Central memory CD4-positive, alpha-beta T cell (primary cell): Measurements from ENCODE around the gene ASB7.
"Not testable (repeated sequence)": the region's sequence is repeated elsewhere in the genome, so short reads cannot be mapped to it uniquely, and the experiment has no call there.

Experiments used
- DNase-seq: peaks from one replicate; pipeline ENCODE4 v3.0.0; 2022
- total RNA-seq, 3 experiments: gene quantifications; one replicate each; lab custom pipeline; 2026; lab: John Stamatoyannopoulos, UW

The ASB7 gene, protein sequence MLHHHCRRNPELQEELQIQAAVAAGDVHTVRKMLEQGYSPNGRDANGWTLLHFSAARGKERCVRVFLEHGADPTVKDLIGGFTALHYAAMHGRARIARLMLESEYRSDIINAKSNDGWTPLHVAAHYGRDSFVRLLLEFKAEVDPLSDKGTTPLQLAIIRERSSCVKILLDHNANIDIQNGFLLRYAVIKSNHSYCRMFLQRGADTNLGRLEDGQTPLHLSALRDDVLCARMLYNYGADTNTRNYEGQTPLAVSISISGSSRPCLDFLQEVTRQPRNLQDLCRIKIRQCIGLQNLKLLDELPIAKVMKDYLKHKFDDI
- 26.0 to 60.9 (median 38.2) reads per million in 3 experiments for total RNA-seq

DNA sequence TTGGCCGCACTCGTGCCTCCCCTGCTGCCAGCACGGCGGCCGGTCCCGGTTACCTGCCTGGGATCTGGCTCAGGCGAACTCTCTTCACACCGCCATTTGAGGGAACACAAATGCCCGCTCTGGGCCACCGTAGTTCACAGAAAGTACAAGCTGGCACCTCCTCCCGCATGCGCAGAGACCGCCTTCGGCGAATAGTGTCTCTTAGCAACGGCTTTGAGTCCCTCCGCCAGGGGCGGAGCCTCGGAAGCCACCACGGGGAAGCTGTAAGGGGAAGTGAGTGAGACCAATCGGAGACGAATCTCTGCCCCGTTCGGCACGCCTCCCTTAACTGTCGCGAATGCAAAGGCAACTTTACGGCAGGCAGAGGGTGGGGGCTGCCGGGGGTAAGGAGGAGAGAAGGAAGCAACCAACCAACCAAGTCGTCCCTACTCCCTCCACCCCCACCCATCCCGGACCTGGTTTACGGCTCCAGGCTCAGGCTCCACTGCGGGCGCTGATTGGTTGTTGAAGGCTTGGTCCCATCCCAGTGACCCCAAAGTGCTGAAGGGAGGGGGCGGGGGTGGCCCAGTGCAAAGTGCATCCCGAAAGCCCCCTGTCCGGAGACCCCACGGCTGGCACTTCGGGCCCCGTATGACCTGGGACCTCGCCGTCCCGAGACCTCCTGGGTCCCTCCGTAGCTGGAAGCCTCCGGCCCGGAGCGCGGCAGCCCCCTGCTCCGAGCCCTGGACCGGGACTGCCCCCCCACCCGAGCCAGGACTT lies at the start of gene ASB7, which contains the start of gene LINS1:
Gene ASB7 (plus strand): TSS at position 526 of the 759 bp plus-strand sequence. CDS start 9,628 bp downstream, outside the sequence.
Gene LINS1 (minus strand): TSS at position 121 of the 759 bp plus-strand sequence. CDS start 21,342 bp downstream, outside the sequence.
- DNase-seq, result peak; percentile 100

DNA sequence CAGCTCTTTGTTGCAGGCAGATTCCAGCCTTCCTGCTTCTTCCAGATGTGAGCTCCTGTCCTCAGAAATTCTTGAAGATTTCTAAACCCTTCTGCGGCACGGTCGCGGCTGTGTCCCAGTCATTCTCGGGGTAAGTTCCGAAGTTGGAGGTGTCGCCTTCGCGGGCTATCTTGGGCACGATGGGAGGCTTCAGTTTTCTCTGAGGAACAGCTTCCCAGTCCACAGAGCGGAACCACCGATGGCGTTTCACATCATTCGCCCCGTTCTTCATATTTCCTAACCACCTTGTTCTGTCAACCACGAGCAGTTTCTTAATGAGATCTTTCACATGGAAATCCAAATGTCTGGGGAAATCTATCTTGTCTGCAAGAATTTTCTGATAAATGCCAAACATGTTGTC lies 48.9 kb upstream of the ASB7 start:
- DNase-seq, result no peak

DNA sequence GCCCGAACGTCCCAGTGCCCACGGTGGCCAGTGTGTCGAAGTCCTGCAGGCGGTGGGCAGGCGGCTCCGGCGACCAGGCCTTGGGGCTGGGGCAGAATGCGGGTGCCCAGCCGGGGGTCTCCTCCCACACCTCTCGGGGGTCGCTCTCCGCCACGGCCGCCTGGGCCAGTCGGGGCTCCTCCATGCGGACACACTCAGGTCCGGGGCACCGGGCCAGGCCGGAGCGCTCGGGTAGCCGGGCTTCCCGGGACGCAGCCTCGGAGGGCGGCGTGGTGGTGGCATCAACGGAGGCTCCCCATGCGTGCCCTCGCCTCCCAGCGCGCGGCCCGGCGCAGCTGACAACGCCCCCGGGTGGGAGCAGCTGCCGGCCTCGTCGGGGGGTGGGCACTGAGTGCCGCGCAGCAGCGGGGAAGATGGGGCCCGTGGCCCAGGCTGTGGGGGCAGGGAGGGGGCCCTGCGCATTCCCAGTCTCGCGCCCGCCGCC lies 43.6 kb upstream of the ASB7 start:
- no peak for DNase-seq

DNA sequence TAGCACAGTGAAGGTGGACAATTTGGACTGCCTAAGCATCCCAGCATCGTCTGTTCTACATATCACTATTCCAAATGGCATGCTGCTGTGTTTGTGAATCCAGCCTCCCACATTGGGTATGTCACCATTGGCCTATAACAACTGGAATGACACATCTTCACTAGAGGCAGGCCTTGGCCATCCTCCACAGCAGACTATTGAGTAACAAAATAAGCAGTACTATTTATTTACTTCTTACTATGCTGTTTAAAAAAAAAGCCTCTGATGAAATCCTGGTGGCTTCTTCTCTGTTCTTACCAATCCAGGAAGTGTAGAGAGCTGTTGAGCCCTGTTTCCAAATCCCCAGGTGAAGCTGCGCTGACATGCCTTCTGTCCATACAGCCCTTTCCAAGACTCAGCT lies 43.1 kb upstream of the ASB7 start:
- DNase-seq, result no peak

DNA sequence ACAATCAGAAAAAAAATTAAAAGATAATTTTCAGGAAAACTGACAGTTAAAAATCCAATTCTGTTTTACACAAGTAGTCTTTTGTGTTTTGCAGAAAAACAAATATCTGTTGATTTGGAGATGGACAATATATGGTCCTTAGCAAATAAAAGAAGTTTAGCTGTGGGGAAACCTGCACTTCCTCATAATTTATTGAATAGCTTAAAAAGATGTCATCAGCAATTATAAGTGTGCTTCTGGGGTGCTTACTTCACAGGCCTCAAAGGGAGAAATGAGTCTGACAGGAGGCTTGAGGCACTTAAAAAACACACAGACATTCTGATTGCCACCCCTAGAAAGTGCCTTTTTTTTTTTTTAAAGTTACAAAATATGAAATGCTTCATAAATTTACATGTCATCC lies 42.1 kb upstream of the ASB7 start:
- no peak for DNase-seq

DNA sequence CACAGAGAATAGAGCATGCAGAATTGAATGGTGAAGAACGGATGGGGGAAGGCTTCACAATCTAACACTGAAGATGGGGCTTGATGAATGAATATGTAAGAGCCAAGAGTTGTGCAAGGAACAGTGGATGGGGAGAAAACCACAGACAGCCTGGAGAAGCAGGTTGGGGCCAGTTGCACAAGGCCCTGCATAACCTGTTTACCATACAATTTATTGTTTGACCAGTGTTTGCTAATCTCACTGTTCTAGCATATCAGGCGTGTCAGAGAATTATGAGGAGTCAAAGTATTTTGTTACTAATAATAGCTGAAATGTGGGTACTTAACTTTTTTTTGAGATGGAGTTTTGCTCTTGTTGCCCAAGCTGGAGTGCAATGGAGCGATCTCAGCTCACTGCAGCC lies 36.8 kb upstream of the ASB7 start:
- no peak for DNase-seq

DNA sequence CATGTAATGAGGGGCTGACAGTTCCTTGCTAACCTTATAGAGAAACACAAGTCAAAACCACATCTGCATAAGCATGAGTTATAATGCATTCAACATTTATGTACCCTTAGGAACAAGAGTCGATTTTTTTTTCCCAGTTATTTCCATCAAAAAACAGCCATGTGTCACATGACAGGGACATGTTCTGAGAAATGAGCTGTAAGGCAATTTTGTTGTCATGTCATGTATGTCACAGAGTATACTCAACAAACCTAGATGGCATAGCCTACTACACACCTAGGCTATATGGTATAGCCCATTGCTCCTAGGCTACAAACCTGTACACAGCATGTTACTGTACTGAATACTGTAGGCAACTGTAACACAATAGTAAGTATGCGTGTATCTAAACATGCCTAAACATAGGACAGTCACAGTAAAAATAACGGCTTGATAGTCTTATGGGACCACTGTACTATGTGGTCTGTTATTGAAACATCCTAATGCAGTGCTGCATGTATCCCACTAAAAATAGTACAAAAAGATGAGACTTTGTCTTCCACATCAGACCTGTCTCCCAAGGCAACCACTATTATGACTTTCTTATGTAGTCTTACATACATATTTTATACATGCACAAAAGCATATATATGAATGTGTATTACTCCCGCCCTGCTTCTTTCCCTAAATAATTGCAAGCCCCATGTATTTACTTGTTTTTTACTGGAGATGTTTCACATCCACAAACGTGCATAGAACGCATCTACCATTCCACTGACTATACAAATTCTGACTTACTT lies 35.4 kb upstream of the ASB7 start:
- DNase-seq, result no peak

DNA sequence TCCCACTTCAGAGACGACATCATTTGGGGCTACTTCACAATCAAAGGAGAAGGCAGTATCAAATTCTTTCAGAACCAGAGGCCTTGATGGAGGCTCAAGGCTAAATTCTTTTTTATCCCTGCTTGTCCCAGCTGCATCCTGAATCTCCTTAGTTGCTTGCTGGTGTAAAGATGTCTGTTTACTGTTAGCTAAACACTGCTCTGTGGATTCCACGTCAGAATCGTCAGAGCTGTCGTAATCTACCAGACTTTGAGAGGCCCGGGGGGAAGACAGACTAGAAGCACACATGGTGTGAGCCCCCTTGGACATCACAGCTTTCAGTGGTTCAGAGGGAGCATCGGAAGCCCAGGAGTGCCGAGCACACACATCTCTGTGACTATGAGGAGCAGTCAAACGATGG lies 33.0 kb upstream of the ASB7 start:
- DNase-seq, result no peak

DNA sequence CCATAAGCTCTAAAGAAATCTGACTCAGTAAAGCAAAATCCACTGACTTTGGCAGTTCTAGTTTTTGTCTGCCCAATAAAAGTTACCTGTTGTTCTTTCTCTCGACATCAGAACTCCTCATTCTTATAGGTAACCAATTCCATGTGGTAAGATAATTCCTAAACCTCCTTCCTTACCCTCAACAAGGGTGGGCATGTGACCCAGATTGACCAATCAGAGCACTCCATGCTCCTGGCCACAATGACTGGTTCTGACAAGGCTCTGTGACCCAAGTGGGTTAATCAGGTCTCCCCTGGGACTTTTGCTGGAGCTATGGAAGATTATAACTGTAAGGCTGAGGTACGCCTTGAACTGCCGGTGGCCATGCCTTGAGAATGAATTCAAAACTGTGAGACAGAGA lies 32.1 kb upstream of the ASB7 start:
- DNase-seq, result no peak

DNA sequence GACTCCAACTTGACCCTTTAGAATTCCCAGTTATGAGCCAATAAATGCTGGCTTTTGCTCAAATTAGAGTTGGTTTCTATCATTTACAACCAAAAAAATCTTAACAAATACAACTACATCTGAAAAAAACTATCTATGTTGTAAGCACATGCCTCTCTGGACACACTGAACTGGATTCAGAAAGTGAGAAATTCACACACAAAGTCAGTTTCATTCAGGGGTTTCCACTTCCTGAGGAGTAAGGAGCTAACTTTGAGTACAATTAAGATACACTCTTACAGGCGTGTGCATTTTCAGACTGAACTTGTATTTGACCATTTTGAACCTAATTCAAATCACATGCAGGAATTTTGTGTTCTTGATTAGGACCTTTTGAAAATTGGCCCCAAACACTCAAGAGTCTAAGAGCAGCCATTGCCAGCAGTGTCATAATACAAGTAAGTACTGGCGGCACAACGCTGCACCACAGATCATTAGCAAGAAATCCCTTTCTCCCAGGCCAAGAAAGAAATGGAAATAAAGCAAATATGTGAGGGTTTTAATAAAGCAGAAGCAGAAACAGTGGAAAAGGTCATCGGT lies 31.6 kb upstream of the ASB7 start:
- DNase-seq, result no peak

DNA sequence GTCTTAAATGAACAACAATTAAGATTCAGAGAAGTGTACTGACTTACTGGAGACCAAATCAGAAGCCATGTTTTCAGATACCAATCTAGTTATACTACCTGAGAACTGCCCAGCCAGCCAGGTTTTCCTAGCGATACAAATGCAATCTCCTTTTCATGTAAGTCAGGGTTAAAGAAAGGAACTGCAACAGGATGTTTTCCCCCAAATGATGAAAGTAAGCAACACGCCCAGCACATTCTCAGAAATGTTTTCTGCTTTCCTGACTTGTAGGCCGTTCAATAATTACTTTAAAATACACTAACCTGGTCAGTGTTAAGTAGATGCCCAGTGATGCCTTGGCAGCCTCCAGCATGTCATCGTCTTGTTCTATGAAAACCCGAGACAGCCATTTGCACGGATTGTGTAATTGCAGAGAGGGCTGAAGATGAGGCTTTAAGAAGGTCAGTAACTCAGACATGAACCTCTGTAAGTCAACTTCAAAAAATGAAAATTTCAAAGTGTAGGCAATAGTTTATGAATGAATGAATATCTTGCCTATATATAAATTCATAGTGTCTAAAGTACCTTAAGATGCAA lies 30.7 kb upstream of the ASB7 start:
- no peak for DNase-seq

DNA sequence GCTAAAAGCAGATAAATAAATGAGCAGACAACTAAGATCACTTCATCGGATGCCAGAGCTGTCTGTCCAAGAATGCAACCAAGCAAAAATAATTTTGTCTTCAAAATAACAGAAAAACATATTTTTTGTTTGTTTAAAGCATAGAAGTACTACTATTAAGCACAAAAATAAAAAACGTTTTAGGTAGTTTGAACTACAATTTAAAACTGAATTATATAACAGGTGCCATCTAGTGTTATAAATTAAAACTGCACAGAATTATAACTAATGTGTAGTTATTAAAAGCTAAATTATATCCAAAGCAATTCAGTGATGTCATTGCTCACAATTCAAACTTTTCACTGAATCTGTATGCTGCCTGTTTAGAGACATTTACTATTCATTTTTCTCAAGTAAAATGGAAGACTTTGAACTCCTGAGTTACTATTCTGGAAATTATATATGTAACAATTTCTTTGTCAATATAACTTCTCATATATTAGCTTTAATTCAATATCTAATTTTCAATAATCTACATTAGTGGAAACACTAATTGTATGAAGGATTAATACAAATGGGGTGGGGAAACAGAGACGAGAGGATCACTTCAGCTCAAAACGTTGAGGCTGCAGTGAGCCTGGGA lies 29.9 kb upstream of the ASB7 start:
- DNase-seq, result peak; percentile 39

DNA sequence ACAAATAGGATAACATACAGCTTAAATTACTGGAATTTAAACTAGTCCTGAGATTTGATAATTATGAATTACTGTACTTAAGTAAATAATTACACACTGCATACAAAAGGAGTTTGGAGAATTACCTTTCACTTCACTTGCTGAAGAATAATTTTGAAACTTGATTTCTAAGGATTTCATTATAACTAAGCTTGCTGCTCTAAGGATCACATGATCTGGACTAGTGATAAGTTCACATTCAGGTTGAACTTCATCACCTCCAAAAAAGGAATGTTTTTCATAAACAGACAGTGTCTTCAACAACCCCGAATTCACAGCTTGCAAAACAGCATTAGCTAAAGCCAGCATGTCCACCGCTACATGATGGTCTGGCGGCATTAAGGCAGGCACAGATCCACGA lies 28.9 kb upstream of the ASB7 start:
- no peak for DNase-seq

DNA sequence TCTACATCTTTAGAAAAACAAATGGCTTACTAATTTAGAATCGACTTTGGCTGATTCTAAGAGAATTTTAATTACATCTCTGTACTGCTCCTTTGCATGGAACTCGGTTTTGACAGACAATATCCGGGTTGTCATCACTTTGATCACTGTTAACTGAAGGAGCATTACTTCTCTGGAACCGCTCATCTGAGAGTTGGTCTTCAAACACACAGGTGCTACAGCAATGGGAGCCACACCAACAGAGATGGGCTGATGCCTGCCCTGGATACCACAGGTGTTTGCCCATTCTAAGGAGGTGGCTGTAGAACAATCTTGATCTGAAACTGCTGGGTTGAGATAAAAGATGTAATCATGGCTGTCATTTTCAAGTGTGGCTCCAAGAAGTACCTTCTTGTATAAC lies 22.0 kb upstream of the ASB7 start:
- DNase-seq, result no peak

DNA sequence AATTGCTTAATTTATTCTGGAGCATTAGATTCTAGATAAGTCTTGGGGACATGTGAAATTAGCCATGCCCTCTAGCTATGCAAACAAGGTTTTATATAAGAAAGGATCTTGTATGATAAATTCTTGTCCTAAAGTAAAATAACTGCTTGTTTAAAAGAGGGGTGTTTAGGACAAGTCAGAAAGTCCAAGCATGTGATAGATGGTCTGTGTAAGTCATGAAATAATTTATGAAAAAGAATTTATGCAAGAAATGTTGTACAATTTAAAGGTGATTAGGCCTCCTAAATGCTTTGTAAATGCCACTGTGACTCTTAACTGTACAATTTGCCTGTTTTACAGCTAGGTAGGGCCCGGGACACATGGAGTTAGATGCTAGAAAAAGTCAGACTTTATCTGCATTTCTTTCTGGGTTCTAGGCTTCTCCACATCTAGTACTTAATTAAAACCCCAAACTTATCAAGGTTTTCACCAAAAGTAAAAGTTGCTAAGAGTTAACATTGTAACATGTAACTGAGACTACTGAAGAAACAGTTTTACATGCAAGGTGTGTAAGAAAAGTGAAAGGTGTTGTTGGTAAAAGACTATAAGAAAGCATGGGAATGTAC lies 13.6 kb upstream of the ASB7 start:
- no peak for DNase-seq

DNA sequence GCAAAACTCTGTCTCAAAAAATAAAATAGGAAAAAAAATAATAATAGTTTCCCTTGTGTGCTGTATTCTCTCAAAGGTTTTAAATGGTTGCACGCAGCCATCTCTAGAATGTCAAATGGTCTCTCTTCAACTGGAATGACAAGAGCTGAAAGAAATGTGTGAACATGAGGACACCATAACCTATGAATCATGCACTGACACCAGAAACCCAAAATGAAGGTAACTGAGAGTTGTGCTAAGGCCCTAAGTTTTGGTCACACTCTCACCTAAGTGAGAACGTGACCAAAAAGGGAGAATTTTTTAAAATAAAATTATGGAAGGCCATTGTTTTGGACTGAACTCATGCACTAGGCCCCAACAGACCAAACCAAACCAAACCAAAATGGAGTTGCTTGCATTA lies 11.2 kb upstream of the ASB7 start:
- not testable (repeated sequence) for DNase-seq

DNA sequence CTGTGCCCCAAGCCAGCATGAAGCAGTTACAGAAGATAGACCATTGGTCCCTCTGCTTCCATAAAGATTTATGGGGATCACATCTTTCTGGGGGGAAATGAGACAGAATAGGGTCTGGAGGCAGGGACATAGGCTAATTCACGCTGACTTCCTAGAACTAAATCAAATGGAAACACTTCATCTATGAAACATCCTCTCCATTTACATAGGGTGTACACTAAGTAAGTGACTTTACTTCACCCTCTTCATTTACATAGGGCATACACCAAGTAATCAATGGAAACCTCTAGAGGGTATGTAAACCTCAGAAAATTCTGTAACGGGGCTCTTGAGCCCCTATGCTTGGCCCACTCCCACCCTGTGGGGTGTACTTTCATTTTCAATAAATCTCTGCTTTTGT lies 10.6 kb upstream of the ASB7 start:
- no peak for DNase-seq

DNA sequence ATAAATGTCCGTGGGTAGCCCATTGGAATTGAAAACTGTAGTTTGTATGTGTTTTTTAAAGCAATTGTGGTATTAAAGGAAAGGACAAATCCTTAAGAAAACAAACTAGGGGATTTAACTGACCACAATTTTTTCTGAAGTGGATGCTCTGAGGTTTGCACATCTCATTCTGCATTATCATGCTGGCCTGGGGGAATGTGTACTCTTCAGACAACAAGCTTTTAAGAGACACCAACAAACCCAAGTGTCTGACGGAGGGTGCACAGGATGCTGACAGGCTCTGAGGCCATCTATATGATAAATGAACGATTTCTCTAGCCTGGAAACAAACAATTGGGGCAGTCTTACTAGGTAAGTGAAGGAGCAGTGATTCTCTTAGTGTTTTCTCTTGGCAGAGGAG lies 9.5 kb upstream of the ASB7 start:
- no peak for DNase-seq

DNA sequence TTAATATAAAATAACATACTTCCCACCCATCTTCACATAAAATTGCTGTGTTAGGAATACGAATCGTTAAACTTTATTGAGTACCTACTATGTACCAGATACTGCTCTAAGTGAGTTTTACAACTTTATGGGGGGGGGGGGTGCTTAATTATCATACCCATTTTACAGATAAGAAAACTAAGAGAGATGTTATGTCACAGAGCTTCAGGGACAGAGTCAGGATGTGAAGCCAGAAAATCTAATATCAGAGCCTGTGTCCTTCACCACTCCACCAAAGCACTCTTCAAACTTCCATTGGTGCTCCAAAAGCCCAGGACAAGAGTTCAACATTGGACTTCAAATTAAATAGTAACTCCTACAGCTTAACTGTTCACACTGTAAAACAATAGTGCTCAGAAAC lies 9.0 kb upstream of the ASB7 start:
- DNase-seq, result no peak

DNA sequence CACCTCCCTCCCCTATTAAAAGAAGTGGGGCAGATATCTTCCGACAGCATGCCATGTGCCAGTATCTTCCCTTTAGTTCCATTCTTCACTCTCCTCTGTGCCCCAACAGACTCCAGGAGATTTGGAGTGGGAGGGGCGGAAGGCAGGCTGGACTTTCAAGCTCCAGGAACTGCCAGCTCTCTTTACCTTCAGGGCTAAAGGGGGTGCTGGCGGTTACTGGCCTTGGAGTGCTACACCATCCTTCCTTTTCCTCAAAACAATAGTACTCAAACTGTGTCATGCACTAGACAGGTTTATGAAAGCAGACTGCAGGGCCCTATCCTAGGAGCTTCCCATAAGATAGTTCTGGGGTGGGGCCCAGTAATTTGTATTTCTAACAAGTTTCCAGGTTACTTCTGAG lies 6.4 kb upstream of the ASB7 start:
- DNase-seq, result no peak

DNA sequence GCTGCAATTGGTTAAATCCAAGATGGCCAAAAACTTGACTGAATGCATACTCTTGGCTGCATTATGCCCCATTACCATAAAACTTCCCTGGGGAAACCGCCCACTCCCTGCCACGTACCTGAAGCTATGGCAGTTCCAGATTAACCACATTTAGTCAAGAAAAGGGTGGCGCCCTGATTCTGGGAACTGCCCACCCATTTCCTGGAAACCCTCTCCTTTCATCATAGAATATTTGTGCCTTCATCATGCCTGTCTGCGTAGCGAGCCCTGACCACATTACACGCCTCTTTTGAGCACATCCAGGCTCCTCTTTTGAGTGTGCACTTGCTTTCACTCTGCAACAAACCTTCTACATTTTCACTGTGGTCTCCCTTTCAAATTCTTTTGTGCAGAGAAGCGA lies 5.6 kb upstream of the ASB7 start:
- peak; percentile 93 for DNase-seq

DNA sequence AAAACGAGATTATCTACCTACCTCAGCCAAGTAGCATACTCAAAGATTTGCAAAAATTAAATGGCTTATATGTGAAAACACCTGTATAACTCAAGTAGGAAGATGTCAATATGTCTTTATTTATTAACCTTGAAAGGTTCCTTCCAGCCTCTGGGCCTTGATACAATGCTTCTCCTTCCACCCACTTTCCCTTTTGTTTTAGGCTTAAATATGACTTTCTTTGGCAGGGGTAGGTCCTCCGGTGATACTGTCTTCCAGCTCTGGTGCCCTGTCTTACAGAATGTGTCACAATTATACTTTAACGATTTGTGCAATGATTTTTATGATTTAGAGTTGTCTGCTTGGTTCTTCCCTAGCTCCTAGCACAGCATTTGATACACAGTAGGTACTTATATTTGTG lies 4.5 kb upstream of the ASB7 start:
- DNase-seq, result peak; percentile 6
